Brain microvascular endothelial cell (primary cell): Measurements from ENCODE around the gene CD1D.

Experiments
- DNase-seq: peaks from one replicate; pipeline ENCODE4 v3.0.0-alpha.2; 2020
- H3K27ac ChIP-seq: fragments of 250-450 bp; sonication (Bioruptor Pico); 2 replicates; pipeline ENCODE4 v1.5.1; 2020; ENCODE audit warnings: mild to moderate bottlenecking, moderate library complexity
- H3K27me3 ChIP-seq: fragments of 250-450 bp; sonication (Bioruptor Pico); replicated peaks from 2 replicates; pipeline ENCODE4 v1.5.1; 2020; ENCODE audit warnings: mild to moderate bottlenecking
- H3K36me3 ChIP-seq: fragments of 250-450 bp; sonication (Bioruptor Pico); replicated peaks from 2 replicates; pipeline ENCODE4 v1.5.1; 2020; ENCODE audit warnings: mild to moderate bottlenecking
- H3K4me3 ChIP-seq: 2 replicates; pipeline ENCODE4 v1.5.1; 2011; ENCODE audit warnings: low read depth, mild to moderate bottlenecking, control low read depth, low read length, moderate library complexity
- CTCF ChIP-seq: IDR thresholded peaks from 2 replicates; pipeline ENCODE4 v1.5.1; 2011; ENCODE audit warnings: low read depth, mild to moderate bottlenecking, moderate library complexity, low read length, control low read depth, inconsistent platforms; ENCODE audit errors: missing control alignments
- in situ Hi-C: cut with HindIII; loops from 2 replicates; pipeline ENCODE4 v1.10.0; 2017; ENCODE audit warnings: low sequenced_read_pairs, low pct_ligation_motif_present

Gene CD1D

GRCh38 chr1:158150523-158150922, 30.2 kb upstream of the CD1D start:
- Histone ChIP-seq H3K4me3 (no peak overlapping the region), H3K27ac (no peak overlapping the region), H3K27me3 (no peaks in the 10 kb centered on the region), H3K36me3 (no peaks in the 10 kb centered on the region)
- TF ChIP-seq CTCF = no peak
- in situ Hi-C loops = no loop called here
- DNase-seq = no peak

GRCh38 chr1:158153179-158153578, 27.5 kb upstream of the CD1D start:
- Histone ChIP-seq H3K27ac (no peak overlapping the region), H3K27me3 (no peaks in the 10 kb centered on the region), H3K36me3 (no peaks in the 10 kb centered on the region), H3K4me3 (no peak overlapping the region)
- TF ChIP-seq CTCF = no peak
- in situ Hi-C loops = no loop called here
- DNase-seq = no peak

- Histone ChIP-seq H3K27me3 (no peaks in the 10 kb centered on the region), H3K36me3 (no peaks in the 10 kb centered on the region), H3K4me3 (no peak overlapping the region), H3K27ac (no peak overlapping the region)
- no peak for TF ChIP-seq CTCF
- in situ Hi-C loops = no loop called here
- DNase-seq = no peak
These were observed 26.8 kb upstream of the CD1D start for GRCh38 chr1:158153746-158154444.

GRCh38 chr1:158154501-158154900, 26.2 kb upstream of the CD1D start:
- H3K27me3 ChIP-seq = no peaks in the 10 kb centered on the region
- TF ChIP-seq CTCF = no peak
- no peak overlapping the region for H3K4me3 ChIP-seq
- in situ Hi-C loops = no loop called here
- no peak overlapping the region for H3K27ac ChIP-seq
- no peaks in the 10 kb centered on the region for H3K36me3 ChIP-seq
- DNase-seq = no peak

GRCh38 chr1:158155673-158156072, 25.0 kb upstream of the CD1D start:
- TF ChIP-seq CTCF = no peak
- Histone ChIP-seq H3K36me3 (no peaks in the 10 kb centered on the region), H3K4me3 (no peak overlapping the region), H3K27ac (no peak overlapping the region), H3K27me3 (no peaks in the 10 kb centered on the region)
- no peak for DNase-seq
- in situ Hi-C loops = no loop called here

- H3K27ac ChIP-seq = no peak overlapping the region
- no peak overlapping the region for H3K4me3 ChIP-seq
- in situ Hi-C loops = no loop called here
- no peaks in the 10 kb centered on the region for H3K27me3 ChIP-seq
- DNase-seq = no peak
- H3K36me3 ChIP-seq = no peaks in the 10 kb centered on the region
- TF ChIP-seq CTCF = no peak
These were observed 21.1 kb upstream of the CD1D start for GRCh38 chr1:158159597-158159996.
